Muscle of back (tissue), 13 donors: ENCODE data around the gene MNX1. TPM values are rescaled to one million over a fixed set of nuclear protein-coding genes. Genes with fewer than 3 reads are reported as not detected.

Experiments used
- DNase-seq, 3 donors: peaks; one replicate each; pipeline versions ENCODE4 v3.0.0 to v3.0.0-alpha.2; 2013
- long read RNA-seq, 9 donors: transcript quantifications; one replicate each; lab custom pipeline, GENCODE V29; 2026
- polyA plus RNA-seq, 10 donors: library from polyadenylated mRNA; unstranded; fragments of 120-200 nt; gene quantifications; one replicate each; pipeline ENCODE4 v1.2.1, GENCODE V29; 2013; ENCODE audit not compliant: insufficient read length in 10 of 10

MNX1 gene
- under 1 TPM in 1 of 10 donors, not detected in 9; 0.07 TPM for polyA plus RNA-seq
- long read RNA-seq, donor 1: 0 reads
- long read RNA-seq, donor 2: 0 reads
- long read RNA-seq, donor 3: 0 reads
- long read RNA-seq, donor 4: 0 reads
- long read RNA-seq, donor 5, partial matches to known transcripts: 0 of 1 reads
- long read RNA-seq, donor 5, other reads (novel, unspliced or antisense): 0 of 1 reads
- long read RNA-seq, donor 6: 0 reads
- long read RNA-seq, donor 7: 0 reads
- long read RNA-seq, donor 8: 0 reads
- long read RNA-seq, donor 9: 0 reads

DNA sequence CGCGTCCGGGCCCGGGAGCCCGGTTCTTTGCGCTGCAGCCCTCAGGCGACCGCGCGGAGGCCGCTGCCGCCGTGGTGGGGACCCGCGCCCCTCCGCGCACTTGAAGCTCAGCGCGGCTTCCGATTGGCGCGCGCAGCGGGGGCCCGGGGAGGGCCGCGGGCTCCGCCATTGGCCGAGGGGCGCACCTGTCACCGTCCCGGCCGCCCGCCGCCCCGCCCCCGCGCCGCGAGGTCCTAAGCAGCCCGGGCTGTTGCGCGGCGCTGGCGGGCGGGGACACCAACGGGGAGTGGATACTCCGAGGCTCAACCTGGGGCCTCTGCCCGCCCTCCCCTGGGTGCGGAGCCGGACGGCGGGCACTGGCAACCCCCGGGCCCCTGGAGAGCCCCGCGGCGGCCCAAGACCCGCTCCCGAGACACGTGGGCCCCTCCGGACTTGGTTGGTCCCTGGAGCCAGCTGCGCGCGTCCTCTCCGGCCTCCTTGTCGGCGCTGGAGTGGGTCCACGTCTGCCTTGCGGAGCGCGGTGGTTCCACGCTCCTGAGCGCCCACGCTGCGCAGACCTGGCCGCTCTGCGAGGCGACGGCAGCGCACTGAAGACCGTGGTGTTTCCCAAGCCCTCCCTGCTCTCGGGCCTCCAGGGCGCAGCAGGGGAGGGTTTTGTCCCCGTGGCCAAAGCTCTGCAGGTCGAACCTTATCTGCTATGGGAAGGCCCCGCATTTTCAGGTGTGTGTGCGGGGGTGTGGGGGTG lies at the start of gene MNX1:
Gene MNX1, minus strand, starts transcription at position 76 of the 745 bp plus-strand sequence. CDS start 313 bp downstream, outside the sequence.
- DNase-seq: peak; percentile 30 to 69 (median 60)

DNA sequence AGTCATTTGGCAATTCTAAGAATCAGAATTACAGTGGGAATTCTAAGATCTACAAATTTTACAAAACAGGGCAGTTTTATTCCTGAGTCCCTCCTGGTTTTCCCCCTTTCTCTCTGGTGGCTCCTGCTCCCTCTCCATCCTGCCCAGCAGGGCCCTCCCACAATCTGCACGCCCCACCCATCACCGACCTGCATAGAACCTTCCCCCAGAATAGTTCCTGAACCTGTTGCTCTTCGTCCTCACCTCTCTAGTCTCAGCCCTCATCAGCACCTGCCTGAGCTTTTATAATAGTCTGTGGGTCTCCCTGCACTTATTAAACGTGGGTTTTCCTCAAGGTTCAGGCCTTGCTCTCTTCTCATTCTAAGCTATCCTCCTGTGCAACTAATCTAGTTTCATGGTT lies 49.1 kb upstream of the MNX1 start:
- DNase-seq: no peak

DNA sequence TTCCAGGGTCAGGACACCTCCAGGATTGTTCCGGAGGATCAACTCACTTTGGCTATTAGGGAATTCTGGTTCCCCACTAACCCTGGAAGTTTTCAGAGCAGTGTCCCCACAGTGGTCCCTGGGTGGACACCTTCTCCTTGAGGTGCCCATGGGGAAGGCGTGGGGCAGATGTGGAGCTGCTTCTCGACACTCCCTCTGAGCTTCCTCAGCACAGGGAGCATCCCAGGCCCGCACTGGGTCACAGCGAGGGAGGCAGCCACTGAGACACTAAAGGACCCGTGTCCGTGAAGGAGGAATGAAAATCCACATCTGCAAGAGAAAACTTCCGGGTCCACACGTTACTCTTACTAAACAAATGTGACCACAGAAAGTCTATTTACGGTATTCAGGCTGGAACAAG lies 48.2 kb upstream of the MNX1 start:
- no peak for DNase-seq

DNA sequence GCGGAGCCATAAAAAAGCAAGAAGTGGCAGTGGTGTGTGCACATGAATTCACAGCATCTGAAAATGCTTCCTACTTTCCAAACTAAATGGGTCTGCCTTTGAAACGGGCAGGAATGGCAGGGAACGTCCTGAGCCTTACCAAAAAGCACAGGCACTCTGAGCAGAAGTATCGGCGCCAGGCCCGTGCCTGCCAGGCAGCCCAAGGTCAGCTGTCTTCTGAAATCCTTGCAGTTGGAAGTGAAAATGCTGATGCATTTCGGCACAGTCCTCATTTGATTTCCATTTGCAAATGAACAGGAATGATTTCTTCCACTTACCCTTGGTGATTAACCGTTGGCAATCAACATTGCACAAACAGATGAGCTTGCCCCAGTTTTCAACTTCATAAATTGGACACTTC lies 47.6 kb upstream of the MNX1 start:
- DNase-seq: no peak

DNA sequence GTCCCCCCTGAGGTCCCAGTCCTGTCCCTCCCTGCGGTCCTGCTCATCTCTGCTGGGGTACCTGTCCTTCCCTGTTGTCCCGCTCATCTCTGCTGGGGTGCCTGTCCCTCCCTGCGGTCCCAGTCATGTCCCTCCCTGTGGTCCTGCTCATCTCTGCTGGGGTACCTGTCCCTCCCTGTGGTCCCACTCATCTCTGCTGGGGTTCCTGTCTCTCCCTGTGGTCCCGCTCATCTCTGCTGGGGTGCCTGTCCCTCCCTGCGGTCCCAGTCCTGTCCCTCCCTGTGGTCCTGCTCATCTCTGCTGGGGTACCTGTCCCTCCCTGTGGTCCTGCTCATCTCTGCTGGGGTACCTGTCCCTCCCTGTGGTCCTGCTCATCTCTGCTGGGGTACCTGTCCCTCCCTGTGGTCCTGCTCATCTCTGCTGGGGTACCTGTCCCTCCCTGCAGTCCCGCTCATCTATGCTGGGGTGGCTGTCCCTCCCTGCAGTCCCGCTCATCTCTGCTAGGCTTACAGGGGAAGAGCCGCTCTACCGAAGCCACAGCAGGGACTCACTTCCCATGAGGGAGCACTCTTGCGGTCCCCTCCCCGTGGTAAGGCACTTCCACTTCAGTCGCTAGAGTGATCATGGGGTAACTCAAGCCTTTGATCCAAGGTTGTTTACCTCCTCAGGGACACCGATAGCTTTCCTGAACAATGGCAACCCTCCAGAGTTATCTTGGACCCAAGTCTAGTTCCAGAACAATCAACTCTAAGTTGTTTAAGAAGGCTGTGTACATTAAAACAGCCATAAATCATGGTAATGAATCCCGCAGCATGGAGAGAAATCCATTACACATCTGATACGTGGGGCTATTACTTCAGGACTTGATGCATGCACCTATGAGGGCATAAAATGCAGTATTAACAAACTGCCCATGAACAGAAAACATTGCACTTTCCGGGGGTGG lies 46.8 kb upstream of the MNX1 start:
- DNase-seq: no peak

DNA sequence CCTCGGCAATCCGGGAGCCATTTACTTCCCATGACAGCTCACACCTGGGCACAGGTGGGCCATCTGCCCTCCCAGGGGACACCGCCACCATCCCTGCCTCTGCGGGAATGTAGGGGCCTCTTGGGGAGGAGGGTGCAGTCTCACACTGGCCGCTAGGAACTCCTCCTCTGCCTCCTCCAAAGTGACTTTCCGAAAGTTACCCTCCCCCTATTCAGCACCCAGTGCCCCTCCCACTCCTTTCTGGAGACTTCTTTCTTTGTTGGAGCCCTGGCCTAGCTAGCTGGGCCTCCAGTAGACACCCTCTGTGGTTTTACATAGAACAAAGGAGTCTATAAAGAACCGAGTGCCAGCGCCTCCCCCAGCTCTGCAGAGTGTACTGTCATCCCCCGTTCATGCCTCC lies 45.8 kb upstream of the MNX1 start:
- no peak for DNase-seq

DNA sequence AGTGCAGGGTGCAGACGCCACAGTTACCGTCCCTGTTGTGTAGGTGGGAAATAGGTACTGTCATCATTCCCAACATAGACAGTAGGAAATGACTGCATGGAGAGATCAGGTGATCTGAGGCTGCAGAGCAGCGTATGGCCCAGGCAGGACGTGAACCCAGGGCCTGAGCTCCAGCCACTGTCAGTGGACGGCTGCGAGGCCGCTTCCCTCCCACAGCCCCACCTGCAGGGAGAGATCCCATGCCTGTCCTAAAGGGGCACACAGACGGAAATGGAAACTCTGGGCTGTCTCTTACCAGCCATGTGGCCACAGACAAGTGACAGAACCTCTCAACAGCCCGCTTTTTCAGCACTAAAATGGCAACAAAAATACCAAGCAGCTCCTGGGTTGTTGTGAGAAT lies 44.5 kb upstream of the MNX1 start:
- no peak for DNase-seq

DNA sequence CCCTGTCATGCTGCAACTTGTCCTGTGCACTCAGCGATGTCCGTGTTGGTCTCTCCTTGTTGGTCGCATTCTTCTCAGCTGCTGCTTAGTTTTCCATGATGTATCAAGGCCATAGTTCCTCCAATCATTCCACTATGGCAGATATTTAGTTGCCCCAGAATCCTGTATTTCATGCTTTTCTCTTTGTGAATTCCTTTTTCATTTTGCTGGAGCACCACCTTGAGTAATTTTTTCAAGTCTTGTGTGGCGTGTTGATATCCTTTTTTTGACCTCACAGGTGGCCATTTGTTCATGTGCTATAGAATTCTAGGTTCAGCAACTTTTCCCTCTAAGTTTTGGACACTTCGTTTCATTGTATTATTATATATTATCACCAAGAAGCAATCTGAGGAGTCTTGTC lies 42.7 kb upstream of the MNX1 start:
- DNase-seq: no peak

DNA sequence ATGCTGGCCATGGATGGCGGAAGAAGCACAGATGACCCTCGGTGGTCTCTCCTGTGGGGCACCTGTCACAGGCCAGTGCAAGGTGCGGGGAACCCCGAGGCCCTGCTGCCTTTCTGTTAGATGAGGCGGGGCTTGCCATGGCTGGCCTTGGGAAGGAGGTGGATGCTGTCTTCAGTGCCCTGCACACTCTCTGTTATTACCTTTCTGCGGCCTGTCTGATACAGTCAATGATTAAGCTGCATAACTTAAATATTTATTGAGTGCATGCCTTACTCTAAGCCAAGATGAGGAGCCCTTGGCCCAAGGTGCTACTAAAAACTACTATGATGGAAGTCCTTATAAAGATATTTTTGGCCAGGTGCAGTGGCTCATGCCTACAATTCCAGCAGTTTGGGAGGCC lies 36.7 kb upstream of the MNX1 start:
- DNase-seq: no peak

DNA sequence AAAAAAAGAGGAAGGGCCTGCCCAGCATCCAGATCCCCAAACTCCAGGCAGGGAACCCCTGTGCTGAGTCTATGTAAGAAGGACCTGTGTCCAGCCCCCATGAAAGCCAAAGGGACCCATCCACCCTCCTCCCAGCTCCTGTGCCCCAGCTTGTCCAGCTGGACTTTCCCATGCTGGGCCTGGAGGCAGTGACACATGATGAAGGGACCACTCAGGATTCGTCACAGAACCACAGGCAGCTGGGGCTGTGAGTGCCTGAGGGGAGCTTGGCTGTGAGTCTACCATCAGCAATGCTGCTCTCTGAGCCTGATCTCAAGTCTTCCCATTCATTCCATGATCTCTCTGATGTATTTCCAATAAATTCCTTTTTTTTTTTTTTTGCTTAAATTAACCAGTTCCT lies 36.2 kb upstream of the MNX1 start:
- DNase-seq: peak in 1 of 3 donors; percentile 33

DNA sequence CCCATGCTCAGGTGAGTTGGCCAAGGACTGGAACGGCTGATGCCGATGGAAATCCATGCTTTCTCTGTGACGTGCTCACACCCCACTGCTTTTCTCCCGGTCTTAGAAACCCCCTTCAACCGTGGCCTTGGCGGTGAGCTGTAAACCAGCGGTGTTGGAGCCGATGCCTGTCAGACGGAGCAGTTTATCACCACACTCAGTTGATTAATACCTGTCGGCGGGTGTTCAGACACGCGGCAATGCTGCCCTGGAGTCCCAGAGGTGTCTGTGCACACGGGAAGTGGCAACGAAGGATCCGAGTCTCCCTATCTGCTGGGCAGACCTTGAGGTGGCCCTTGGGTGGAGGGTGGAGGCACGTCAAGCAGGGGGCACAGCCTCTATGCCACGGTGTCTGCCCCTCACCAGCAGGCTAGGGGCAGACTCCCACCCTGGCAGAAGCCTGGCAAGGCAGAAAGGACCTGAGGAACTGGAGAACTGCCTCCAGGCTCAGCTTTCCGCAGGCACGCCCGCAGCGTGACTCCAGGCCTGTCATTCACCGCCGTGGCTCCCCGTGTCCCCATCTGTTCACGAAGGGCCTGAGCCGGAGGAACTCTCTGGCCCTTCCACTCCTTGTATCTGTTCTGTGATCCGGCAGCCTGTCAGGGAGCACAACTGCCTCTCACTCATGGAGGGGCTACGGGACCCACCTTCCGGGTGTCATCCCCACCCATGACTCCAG lies 34.6 kb upstream of the MNX1 start:
- DNase-seq: no peak

DNA sequence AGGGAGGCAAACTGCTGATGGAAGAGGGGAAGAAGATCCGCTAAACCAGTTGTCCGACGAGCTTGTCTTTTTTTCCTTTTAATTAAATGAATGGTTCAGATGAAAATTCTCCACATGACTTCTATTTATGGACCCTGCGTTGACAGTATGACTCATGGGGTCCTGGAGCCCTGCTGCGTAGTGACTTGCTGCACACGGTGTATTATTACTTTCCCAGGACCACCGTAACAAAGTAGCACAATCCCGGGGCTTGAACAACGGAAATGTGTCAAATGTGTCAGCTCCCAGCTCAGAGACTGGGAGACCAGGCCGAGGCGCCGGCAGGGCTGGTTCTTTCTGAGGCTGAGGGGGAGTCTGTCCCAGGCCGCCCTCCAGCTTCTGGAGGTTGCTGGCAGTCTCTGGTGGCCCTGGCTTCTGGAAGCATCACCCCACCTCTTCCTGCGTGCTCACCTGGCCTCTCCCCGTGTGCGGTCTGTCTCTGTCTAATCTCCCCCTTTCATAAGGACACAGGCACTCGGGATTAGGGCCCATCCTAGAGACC lies 33.8 kb upstream of the MNX1 start:
- peak in 1 of 3 donors; percentile 43 for DNase-seq

DNA sequence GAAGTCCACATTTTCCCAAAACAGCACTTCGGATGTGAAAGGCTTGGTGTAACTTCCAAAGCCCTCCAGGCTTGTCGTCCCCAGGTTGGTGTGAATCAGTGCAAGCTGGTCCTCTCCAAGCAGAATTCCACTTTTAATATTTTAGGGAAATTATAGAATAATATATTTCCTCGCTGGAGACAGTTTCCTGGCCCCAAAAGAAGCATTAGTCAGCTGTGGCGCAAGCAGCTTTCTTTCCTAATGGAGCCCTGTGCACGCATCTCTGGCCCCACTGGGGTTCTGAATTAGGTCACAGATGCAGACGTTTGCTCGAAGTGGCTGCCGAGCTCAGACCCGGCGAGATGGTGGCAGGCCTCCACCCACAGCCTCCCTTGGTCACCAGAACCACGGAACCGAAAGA lies 33.3 kb upstream of the MNX1 start:
- peak; percentile 55 to 75 (median 59) for DNase-seq

DNA sequence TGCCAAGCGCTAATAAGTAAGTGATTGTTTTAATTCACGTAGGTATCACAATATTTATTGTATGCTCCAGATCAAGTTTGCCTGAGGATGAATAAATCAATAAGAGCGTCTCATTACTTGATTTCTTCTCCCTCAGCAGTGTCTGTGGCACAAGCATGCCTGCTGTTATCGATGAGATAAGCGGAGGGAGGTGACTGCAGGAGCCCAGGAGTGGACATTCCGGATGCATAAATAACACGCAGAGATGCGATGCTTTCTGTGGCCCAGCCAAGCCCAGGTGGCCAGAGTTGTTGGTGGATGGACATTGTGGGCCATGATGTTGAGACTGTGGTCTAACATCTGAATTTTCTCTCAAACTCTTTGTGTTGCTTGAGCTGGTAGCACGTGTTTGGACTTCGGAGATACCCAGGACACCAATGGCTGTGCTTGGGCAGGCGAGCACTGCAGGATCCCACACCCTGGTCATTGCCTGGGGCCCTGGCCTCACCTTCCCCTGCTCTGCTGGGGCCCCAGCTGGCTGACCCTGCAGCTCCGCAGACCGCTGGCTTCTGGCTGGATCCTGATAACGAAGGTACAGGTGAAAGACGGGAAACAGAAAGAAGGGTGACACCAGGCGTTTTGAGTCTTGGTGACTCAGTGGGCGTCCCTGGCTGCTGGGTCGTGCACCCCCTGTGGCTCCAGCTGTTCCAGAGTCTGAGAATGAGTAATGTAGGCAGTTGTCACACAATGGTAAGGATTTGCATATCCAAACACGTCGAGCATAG lies 31.2 kb upstream of the MNX1 start:
- DNase-seq: no peak

DNA sequence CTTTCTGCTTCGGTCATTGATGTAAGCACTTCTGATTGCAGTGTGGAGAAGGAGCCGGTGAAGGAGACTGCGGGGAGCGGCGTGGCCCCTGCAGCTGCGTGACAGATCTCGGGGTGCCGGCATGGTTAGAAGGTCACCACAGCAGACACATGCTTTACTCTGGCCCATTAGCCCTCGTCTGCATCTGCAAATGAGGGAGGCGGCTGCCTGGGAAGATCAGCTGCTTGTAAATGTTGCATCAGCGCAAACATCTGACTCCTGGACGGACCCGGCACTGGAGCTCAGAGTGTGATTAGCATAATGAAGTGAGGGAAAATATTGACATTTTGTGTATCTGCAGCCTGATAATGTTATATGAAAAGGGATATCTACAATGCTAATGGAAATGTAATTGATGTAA lies 30.5 kb upstream of the MNX1 start:
- DNase-seq: no peak

DNA sequence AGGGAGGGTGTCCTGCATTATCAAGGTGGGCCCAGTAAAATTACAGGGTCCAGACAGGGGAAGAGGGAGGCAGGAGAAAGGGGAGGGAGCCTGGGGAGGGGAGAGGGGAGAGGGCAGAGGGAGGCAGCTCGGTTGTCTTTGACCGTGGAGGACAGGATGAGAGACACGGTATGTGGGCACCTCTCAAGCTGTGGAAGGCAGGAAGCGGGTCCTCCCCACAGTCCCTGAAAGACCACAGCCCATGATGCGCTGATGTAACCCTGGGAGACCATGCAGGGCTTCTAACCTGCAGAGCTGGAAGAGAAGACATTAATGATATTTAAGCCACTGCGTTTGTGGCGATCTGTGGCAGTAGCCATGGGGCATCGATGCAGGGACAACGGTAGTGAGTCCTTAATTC lies 27.2 kb upstream of the MNX1 start:
- no peak for DNase-seq

DNA sequence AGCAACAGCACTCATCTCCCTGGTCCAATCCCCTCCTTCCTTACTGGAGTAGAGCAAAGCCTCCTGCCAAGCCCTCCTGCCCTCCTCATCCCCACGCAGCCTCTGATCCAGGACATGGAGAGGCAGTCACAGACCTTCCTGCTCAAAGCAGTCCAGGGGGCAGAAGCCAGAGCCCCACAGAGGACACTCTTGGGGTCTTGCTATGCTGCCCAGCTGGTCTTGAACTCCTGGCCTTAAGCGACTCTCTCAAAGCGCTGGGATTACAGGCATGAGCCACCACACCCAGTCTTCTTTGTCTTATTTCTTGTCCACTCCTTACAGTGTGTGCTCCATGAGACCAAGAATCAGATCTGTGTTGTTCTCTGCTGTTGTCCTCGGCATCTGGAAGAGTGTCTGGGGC lies 26.6 kb upstream of the MNX1 start:
- DNase-seq: no peak

DNA sequence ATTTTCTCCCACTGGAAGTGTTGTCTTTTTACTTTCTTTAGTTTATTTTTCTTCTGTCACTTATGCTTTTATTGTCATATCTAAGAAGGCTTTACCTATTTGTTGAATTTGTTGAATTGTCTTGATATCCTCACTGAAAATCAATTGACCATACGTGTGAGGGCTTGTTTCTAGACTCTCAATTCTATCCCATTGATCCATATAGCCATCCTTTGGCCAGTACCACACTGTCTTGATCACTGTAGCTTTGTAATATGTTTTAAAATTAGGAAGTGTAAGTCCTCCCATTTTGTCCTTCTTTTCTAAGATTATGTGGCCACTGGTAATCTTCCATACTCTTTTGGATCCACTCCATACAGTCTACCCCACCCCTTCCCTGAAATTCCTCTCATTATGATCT lies 25.5 kb upstream of the MNX1 start:
- DNase-seq: no peak

DNA sequence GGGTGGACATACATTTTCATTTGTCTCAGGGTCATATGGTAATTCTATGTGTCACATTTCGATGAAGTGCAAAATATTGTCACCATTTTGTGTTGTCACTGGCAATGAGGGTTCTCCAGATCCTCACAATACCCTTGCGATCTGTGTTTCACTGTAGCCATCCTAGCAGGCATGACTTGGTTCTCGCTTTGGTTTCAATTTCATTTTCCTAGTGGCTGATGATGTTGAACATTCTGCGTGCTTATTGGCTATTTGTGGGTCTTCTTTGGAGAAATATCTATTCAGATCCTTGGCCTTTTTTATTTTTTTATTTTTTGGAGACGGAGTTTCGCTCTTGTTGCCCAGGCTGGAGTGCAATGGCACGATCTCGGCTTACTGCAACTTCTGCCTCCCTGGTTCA lies 24.8 kb upstream of the MNX1 start:
- no peak for DNase-seq
